ENCODE measurements around the gene SPHKAP. TPM values are rescaled to one million over a fixed set of nuclear protein-coding genes. Genes with fewer than 3 reads are reported as not detected.

SPHKAP gene
- polyA plus RNA-seq, 2 of the 4 experiments (the other 2 are of a cell fraction): 0.01 TPM; not detected in 1

GRCh38 chr2:228157841-228158240 is 23.6 kb downstream of the SPHKAP start:
- DNase-seq (ENCODE audit: low read depth in 1 of 2, low spot score in 1 of 2) (no peak), ATAC-seq (no peak), FAIRE-seq (no peak)
- H3K27ac ChIP-seq: no peak overlapping the region
- CTCF ChIA-PET: no interaction called here
- TF ChIP-seq NPAS2 (CRISPR knock-in tag; IDR thresholded peaks at IDR 0.05; ENCODE audit: borderline replicate concordance) (no peak), TFCP2L1 (CRISPR knock-in tag; IDR thresholded peaks at IDR 0.05) (no peak), ESRRA (IDR thresholded peaks at IDR 0.05; ENCODE audit: borderline replicate concordance, low read length) (no peak), ZSCAN20 (CRISPR knock-in tag; IDR thresholded peaks at IDR 0.05) (no peak), MAX (IDR thresholded peaks at IDR 0.05) (no peak), CBX8 (IDR thresholded peaks at IDR 0.05) (no peak), KDM1A (IDR thresholded peaks at IDR 0.05; ENCODE audit: low read depth) (no peak), HES2 (IDR thresholded peaks at IDR 0.05) (no peak), CHD4 (IDR thresholded peaks at IDR 0.05; ENCODE audit: borderline replicate concordance) (no peak), HOXB13 (CRISPR knock-in tag; IDR thresholded peaks at IDR 0.05; ENCODE audit: low read depth) (no peak), FOSB (CRISPR knock-in tag; IDR thresholded peaks at IDR 0.05) (no peak), ZC3H11A (IDR thresholded peaks at IDR 0.05) (no peak), FOSL2 (IDR thresholded peaks at IDR 0.05) (no peak), FOSL2 (CRISPR knock-in tag; IDR thresholded peaks at IDR 0.05) (no peak)
- H3K4me2 ChIP-seq: no peak overlapping the region
- H3K4me1 ChIP-seq: no peaks in the 10 kb centered on the region
- POLR2A ChIA-PET: no interaction called here
- H3K9me3 ChIP-seq: no peaks in the 10 kb centered on the region
- H3K4me3 ChIP-seq: no peak overlapping the region

- no peak for FAIRE-seq
- H3K9me3 ChIP-seq: no peaks in the 10 kb centered on the region
- no peak for DNase-seq (ENCODE audit: low read depth in 1 of 2, low spot score in 1 of 2)
- no peak for ATAC-seq
- WGBS (ENCODE audit: missing lambda C conversion rate): 24% methylated on average over 4 of the region's 4 CpGs
- no peak overlapping the region for H3K27ac ChIP-seq
- no peak overlapping the region for H3K4me2 ChIP-seq
- no peaks in the 10 kb centered on the region for H3K4me1 ChIP-seq
- TF ChIP-seq CBX2 (IDR thresholded peaks at IDR 0.05; ENCODE audit: borderline replicate concordance, low read depth): no peak
- TF ChIP-seq ZNF302 (CRISPR knock-in tag; IDR thresholded peaks at IDR 0.05): no peak
- no peak for TF ChIP-seq POLR2A (IDR thresholded peaks at IDR 0.05; ENCODE audit: low read length)
- no peak for TF ChIP-seq HOXB5 (CRISPR knock-in tag; IDR thresholded peaks at IDR 0.05)
- TF ChIP-seq, protein P1, sequence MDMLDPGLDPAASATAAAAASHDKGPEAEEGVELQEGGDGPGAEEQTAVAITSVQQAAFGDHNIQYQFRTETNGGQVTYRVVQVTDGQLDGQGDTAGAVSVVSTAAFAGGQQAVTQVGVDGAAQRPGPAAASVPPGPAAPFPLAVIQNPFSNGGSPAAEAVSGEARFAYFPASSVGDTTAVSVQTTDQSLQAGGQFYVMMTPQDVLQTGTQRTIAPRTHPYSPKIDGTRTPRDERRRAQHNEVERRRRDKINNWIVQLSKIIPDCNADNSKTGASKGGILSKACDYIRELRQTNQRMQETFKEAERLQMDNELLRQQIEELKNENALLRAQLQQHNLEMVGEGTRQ (IDR thresholded peaks at IDR 0.05): no peak
- no peak for TF ChIP-seq CHD4 (IDR thresholded peaks at IDR 0.05; ENCODE audit: borderline replicate concordance)
- TF ChIP-seq EHF (CRISPR knock-in tag; IDR thresholded peaks at IDR 0.05): no peak
- no peak for TF ChIP-seq NFE2L2 (conservative IDR thresholded peaks at IDR 0.05; ENCODE audit: low read length)
- TF ChIP-seq, protein P2, sequence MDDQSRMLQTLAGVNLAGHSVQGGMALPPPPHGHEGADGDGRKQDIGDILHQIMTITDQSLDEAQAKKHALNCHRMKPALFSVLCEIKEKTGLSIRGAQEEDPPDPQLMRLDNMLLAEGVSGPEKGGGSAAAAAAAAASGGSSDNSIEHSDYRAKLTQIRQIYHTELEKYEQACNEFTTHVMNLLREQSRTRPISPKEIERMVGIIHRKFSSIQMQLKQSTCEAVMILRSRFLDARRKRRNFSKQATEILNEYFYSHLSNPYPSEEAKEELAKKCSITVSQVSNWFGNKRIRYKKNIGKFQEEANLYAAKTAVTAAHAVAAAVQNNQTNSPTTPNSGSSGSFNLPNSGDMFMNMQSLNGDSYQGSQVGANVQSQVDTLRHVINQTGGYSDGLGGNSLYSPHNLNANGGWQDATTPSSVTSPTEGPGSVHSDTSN (IDR thresholded peaks at IDR 0.05): no peak
- no peak for TF ChIP-seq E2F6 (IDR thresholded peaks at IDR 0.05; ENCODE audit: borderline replicate concordance, low read depth)
- TF ChIP-seq ZFP36 (IDR thresholded peaks at IDR 0.05; ENCODE audit: borderline replicate concordance, partially characterized antibody): no peak
- TF ChIP-seq HEYL (CRISPR knock-in tag; IDR thresholded peaks at IDR 0.05): no peak
- TF ChIP-seq RFX5 (IDR thresholded peaks at IDR 0.05): no peak
- ChIA-PET POLR2A (no interaction called here), CTCF (no interaction called here)
- H3K4me3 ChIP-seq: no peak overlapping the region
These were observed 36.5 kb downstream of the SPHKAP start for GRCh38 chr2:228144961-228145360.

All from A549 (cell line).